K562 (cell line): ENCODE data around the gene RNH1. TPM values are rescaled to one million over a fixed set of nuclear protein-coding genes. Genes with fewer than 3 reads are reported as not detected.

Experiments
- ATAC-seq: fragments of 200-7000 bp; cut with Tn5 transposase; 3 replicates; pipeline ENCODE4 v1.9.1; 2020; ENCODE audit warnings: moderate library complexity
- BruUV-seq: library from RNA; stranded (reverse); fragments of 400-500 nt; replicated peaks from 2 replicates; lab custom pipeline; 2021; lab: Mats Ljungman, UMichigan
- CTCF ChIA-PET: fragments of 300-600 bp; formaldehyde crosslinking; extraction: SDS; loops from one replicate; lab custom pipeline; 2021; ENCODE audit warnings: low intra/inter-chr PET ratio; lab: Yijun Ruan, JAX
- POLR2A ChIA-PET: fragments of 300-600, 350-650 bp; sonication (Branson Sonifier 250); formaldehyde crosslinking; extraction: SDS; loops from one replicate; lab custom pipeline; 2021; ENCODE audit warnings: antibody characterized with exemption, inconsistent platforms; lab: Yijun Ruan, JAX
- DNase-seq, 4 experiments: peaks; one replicate each; pipeline versions ENCODE4 v3.0.0 to v3.0.0-alpha.2; 2011 to 2018; ENCODE audit warnings: low spot score in 3 of 4, mixed read lengths in 3 of 4; ENCODE audit errors: extremely low read depth in 1 of 4
- FAIRE-seq: peaks from 2 replicates; lab custom pipeline; 2011; peaks lifted over from hg19 to GRCh38; lab: Jason Lieb, UNC
- H2AFZ ChIP-seq: 2 replicates; pipeline ENCODE4 v1.6.0; 2011; ENCODE audit warnings: low read depth, low read length, control low read depth, inconsistent platforms
- H3K27ac ChIP-seq: fragments of 200-600 bp; 3 replicates; pipeline ENCODE4 v1.8.0; 2011; ENCODE audit warnings: low read depth, mild to moderate bottlenecking, control low read depth, inconsistent platforms, low read length, moderate library complexity, mixed read lengths; ENCODE audit errors: extremely low read depth
- H3K27me3 ChIP-seq, 2 experiments: fragments of 300-600 bp in 1 of 2; 2 replicates in 1 of 2; 3 replicates in 1 of 2; pipeline versions ENCODE4 v1.6.0 to v1.8.0; 2011; ENCODE audit warnings: inconsistent platforms in 2 of 2, low read length in 2 of 2, mild to moderate bottlenecking in 1 of 2, mixed read lengths in 1 of 2, moderate library complexity in 1 of 2; ENCODE audit not compliant: control insufficient read depth in 2 of 2, insufficient read depth in 2 of 2
- H3K36me3 ChIP-seq: fragments of 300-600 bp; 3 replicates; pipeline ENCODE4 v1.8.0; 2011; ENCODE audit warnings: mild to moderate bottlenecking, low read length, inconsistent platforms; ENCODE audit not compliant: control insufficient read depth, insufficient read depth
- H3K4me1 ChIP-seq, 2 experiments: fragments of 200-600 bp in 1 of 2; replicated peaks in 1 of 2; 2 replicates in 1 of 2; 3 replicates in 1 of 2; pipeline versions ENCODE4 v1.5.1 to v1.8.0; 2011; ENCODE audit warnings: inconsistent platforms in 2 of 2, low read length in 2 of 2, mild to moderate bottlenecking in 1 of 2, mixed read lengths in 1 of 2, moderate library complexity in 1 of 2; ENCODE audit not compliant: control insufficient read depth in 2 of 2, insufficient read depth in 2 of 2
- H3K4me2 ChIP-seq: 2 replicates; pipeline ENCODE4 v1.6.1; 2011; ENCODE audit warnings: low read length, control low read depth, inconsistent platforms, mixed read lengths; ENCODE audit not compliant: insufficient read depth
- H3K4me3 ChIP-seq: fragments of 200-600 bp; sonication (generic), shearing (Covaris generic); 2 replicates; pipeline ENCODE4 v1.5.1; 2016; ENCODE audit warnings: control low read depth, inconsistent platforms
- H3K79me2 ChIP-seq: fragments of 200-600 bp; 3 replicates; pipeline ENCODE4 v1.8.0; 2011; ENCODE audit warnings: low read length, inconsistent platforms; ENCODE audit not compliant: control insufficient read depth, insufficient read depth
- H3K9ac ChIP-seq, 2 experiments: 2 replicates each; pipeline versions ENCODE4 v1.6.0 to v1.6.1; 2011; ENCODE audit warnings: low read depth in 2 of 2, low read length in 2 of 2, control low read depth in 1 of 2, inconsistent platforms in 1 of 2, mild to moderate bottlenecking in 1 of 2, mixed read lengths in 1 of 2; ENCODE audit not compliant: insufficient read depth in 1 of 2
- H3K9me1 ChIP-seq: one replicate; pipeline ENCODE4 v1.6.0; 2011; ENCODE audit warnings: inconsistent platforms, mild to moderate bottlenecking, low read length, moderate library complexity; ENCODE audit not compliant: control insufficient read depth, insufficient read depth
- H3K9me3 ChIP-seq: replicated peaks from 2 replicates; pipeline ENCODE4 v1.5.1; 2011; ENCODE audit warnings: low read depth, low read length, inconsistent platforms; ENCODE audit not compliant: control insufficient read depth, insufficient read depth
- H4K20me1 ChIP-seq: replicated peaks from 2 replicates; pipeline ENCODE4 v1.6.1; 2011; ENCODE audit warnings: low read length, inconsistent platforms, mixed read lengths; ENCODE audit not compliant: control insufficient read depth, insufficient read depth
- ARHGAP35 ChIP-seq: fragments of 450-650 bp; IDR thresholded peaks from 2 replicates; pipeline ENCODE4 v1.6.1; 2018; ENCODE audit not compliant: partially characterized antibody
- ATF3 ChIP-seq, 2 experiments: fragments of 450-650 bp in 1 of 2; sonication (generic) in 1 of 2; formaldehyde crosslinking in 1 of 2; IDR thresholded peaks in 1 of 2; conservative IDR thresholded peaks in 1 of 2; 2 replicates each; pipeline versions ENCODE4 v1.6.1 to v1.8.1; 2016 to 2023; ENCODE audit warnings: mild to moderate bottlenecking in 2 of 2, moderate library complexity in 2 of 2, inconsistent platforms in 1 of 2, missing genetic modification reagents in 1 of 2
- ILK ChIP-seq: fragments of 450-650 bp; IDR thresholded peaks from 2 replicates; pipeline ENCODE4 v1.6.1; 2016; ENCODE audit warnings: missing genetic modification characterization, low read depth, mild to moderate bottlenecking, missing compliant biosample characterization, moderate library complexity, borderline replicate concordance
- JUN ChIP-seq, 2 experiments: sonication (generic) in 1 of 2; formaldehyde crosslinking in 1 of 2; IDR thresholded peaks; 2 replicates each; pipeline versions ENCODE4 v1.6.1 to v1.8.0; 2012 to 2022; ENCODE audit warnings: borderline replicate concordance in 2 of 2, mild to moderate bottlenecking in 2 of 2, improper control_type of control experiment in 1 of 2, low read depth in 1 of 2, low read length in 1 of 2, missing genetic modification reagents in 1 of 2
- KDM4B ChIP-seq, 2 experiments: fragments of 450-650 bp in 1 of 2; sonication (generic) in 1 of 2; IDR thresholded peaks; 2 replicates each; pipeline ENCODE4 v1.6.1; 2016 to 2017; ENCODE audit warnings: borderline replicate concordance in 2 of 2, antibody characterized with exemption in 1 of 2, low read depth in 1 of 2, mild to moderate bottlenecking in 1 of 2
- MED1 ChIP-seq: sonication (generic); formaldehyde crosslinking; IDR thresholded peaks from 2 replicates; pipeline ENCODE4 v1.8.1; 2023; ENCODE audit warnings: missing genetic modification reagents, borderline replicate concordance
- POLR2B ChIP-seq: fragments of 450-650 bp; IDR thresholded peaks from 2 replicates; pipeline ENCODE4 v1.6.1; 2018; ENCODE audit warnings: low read depth; ENCODE audit not compliant: partially characterized antibody
- TGIF2 ChIP-seq: sonication (generic); formaldehyde crosslinking; IDR thresholded peaks from 2 replicates; pipeline ENCODE4 v1.8.1; 2022; ENCODE audit warnings: mild to moderate bottlenecking, missing genetic modification reagents, moderate library complexity
- TSC22D4 ChIP-seq: fragments of 450-650 bp; IDR thresholded peaks from 2 replicates; pipeline ENCODE4 v1.6.1; 2016; ENCODE audit warnings: missing genetic modification characterization, missing biosample characterization, control low read depth
- ZBTB7A ChIP-seq: IDR thresholded peaks from 2 replicates; pipeline ENCODE4 v1.6.1; 2011; ENCODE audit warnings: low read depth, mild to moderate bottlenecking, low read length, moderate library complexity, borderline replicate concordance; ENCODE audit not compliant: control insufficient read depth
- ZNF197 ChIP-seq: fragments of 200-800 bp; sonication (Bioruptor generic); IDR thresholded peaks from 2 replicates; pipeline ENCODE4 v1.6.1; 2016; ENCODE audit warnings: low read depth, missing genetic modification characterization, missing compliant biosample characterization
- WGBS: fragments of 100-300 bp; shearing (Covaris generic); methylation state at CpG from one replicate; pipeline ENCODE4 v1.1.6; 2016; ENCODE audit warnings: low coverage, mixed read lengths; ENCODE audit not compliant: insufficient coverage; ENCODE audit errors: missing lambda C conversion rate; 5-methylcytosine and 5-hydroxymethylcytosine counted together
- in situ Hi-C: fragments of 300-500 bp; cut with MboI; formaldehyde crosslinking; loops from 4 replicates; pipeline ENCODE4 v1.15.0; 2018; ENCODE audit warnings: inconsistent platforms, mixed read lengths
- intact Hi-C: fragments of 100-400 bp; cut with micrococcal nuclease; formaldehyde crosslinking; loops from 2 replicates; pipeline ENCODE4 v1.14.2; 2022
- polyA plus RNA-seq, 8 experiments: library from polyadenylated mRNA; depleted of rRNA in 4 of 8; stranded (reverse) in 5 of 8; unstranded in 3 of 8; fragments of >200 nt; fragmentation: Nextera tagmentation in 2 of 8; fragmentation: Illumina TruSeq in 1 of 8; extraction: Ambion mirVana in 2 of 8; extraction: Trizol in 1 of 8; gene quantifications; 2 replicates each; pipeline versions ENCODE4 v1.2.1 to v1.2.3, GENCODE V29; 2011 to 2014; ENCODE audit warnings: inconsistent platforms in 1 of 8, missing spikeins in 1 of 8
- total RNA-seq, 7 experiments: library from RNA; depleted of rRNA in 6 of 7; stranded (reverse); fragments of >200 nt in 6 of 7; fragmentation: Illumina TruSeq in 2 of 7; extraction: Trizol in 2 of 7; gene quantifications; 2 replicates each; pipeline versions ENCODE4 v1.2.1 to v1.2.3, GENCODE V29; 2011 to 2021; ENCODE audit warnings: low replicate concordance in 1 of 7
- TF ChIP-seq, protein P1 (sequence below), 2 experiments: fragments of 450-650 bp in 1 of 2; sonication (generic) in 1 of 2; formaldehyde crosslinking; conservative IDR thresholded peaks; 2 replicates each; pipeline versions ENCODE4 v1.4.0 to v1.8.1; 2020 to 2022; ENCODE audit warnings: mild to moderate bottlenecking in 1 of 2, missing genetic modification reagents in 1 of 2
- TF ChIP-seq, protein P2 (sequence below): fragments of 450-650 bp; IDR thresholded peaks from 2 replicates; pipeline ENCODE4 v1.6.1; 2016

Gene RNH1
- total and polyA plus RNA-seq, 9 of the 15 experiments (the other 6 are each of a cell fraction or from before 2014, with no cell fraction given): 2.5 to 160 (median 44.3) TPM

GRCh38 chr11:554428-555226, 47.6 kb upstream of the RNH1 start:
- Histone ChIP-seq H3K4me1 (peaks cover 20 to 99% of the 10 kb centered on the region in 2 experiments), H3K79me2 (no peaks in the 10 kb centered on the region), H4K20me1 (no peaks in the 10 kb centered on the region), H3K4me2 (peak overlapping the region; percentile 65), H3K9me1 (no peaks in the 10 kb centered on the region), H3K4me3 (peak overlapping the region; percentile 27), H2AFZ (peak overlapping the region; percentile 72), H3K27me3 (no peaks in the 10 kb centered on the region), H3K27ac (peak overlapping the region; percentile 56), H3K36me3 (no peaks in the 10 kb centered on the region), H3K9me3 (no peaks in the 10 kb centered on the region), H3K9ac (peak overlapping the region; percentile 46 to 85; a peak in 3 of 4 replicates)
- DNase-seq: peak; percentile 79 to 90 (median 82)
- intact Hi-C loops (loop anchor here (5.0 to 10.0 kb wide), 3 partner anchors 60 to 173 kb away; partner anchors contain the start of genes DEAF1, IRF7 and TMEM80), in situ Hi-C loops (no loop called here)
- no peak for FAIRE-seq
- WGBS: 28% methylated on average over 11 of the region's 60 CpGs
- BruUV-seq: no TSS peak
- ATAC-seq: peak; percentile 81
- POLR2A ChIA-PET: interaction anchor here (0.7 to 1.8 kb wide), 4 partner anchors 36 to 255 kb away, joined by 3 to 5 read pairs (median 4); partner anchors contain the start of gene TALDO1
- CTCF ChIA-PET: interaction anchor here (1.8 kb wide), 1 partner anchor 173 kb away, joined by 12 read pairs; no protein-coding TSS in a partner anchor
- no peak for TF ChIP-seq ATF3 (IDR thresholded peaks at IDR 0.05)
- TF ChIP-seq ATF3 (CRISPR knock-in tag; conservative IDR thresholded peaks at IDR 0.05): no peak
- TF ChIP-seq, protein P1, sequence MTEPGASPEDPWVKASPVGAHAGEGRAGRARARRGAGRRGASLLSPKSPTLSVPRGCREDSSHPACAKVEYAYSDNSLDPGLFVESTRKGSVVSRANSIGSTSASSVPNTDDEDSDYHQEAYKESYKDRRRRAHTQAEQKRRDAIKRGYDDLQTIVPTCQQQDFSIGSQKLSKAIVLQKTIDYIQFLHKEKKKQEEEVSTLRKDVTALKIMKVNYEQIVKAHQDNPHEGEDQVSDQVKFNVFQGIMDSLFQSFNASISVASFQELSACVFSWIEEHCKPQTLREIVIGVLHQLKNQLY (CRISPR knock-in tag; conservative IDR thresholded peaks at IDR 0.05): no peak
- no peak for TF ChIP-seq TGIF2 (CRISPR knock-in tag)
- TF ChIP-seq MED1 (CRISPR knock-in tag): no peak
- TF ChIP-seq JUN (IDR thresholded peaks at IDR 0.05; ENCODE audit: borderline replicate concordance, low read depth, low read length): no peak
- no peak for TF ChIP-seq JUN (CRISPR knock-in tag; IDR thresholded peaks at IDR 0.05; ENCODE audit: borderline replicate concordance)
- no peak for TF ChIP-seq ARHGAP35
- peak; percentile 88; the same call in 1 of the 2 replicates for TF ChIP-seq ZBTB7A
- TF ChIP-seq ILK: no peak
- no peak for TF ChIP-seq TSC22D4 (tag)
- TF ChIP-seq ZNF197 (CRISPR knock-in tag): no peak
- TF ChIP-seq POLR2B: no peak
- no peak for TF ChIP-seq KDM4B (IDR thresholded peaks at IDR 0.05; ENCODE audit: borderline replicate concordance in 2 of 2, low read depth in 1 of 2)
- TF ChIP-seq, protein P2, sequence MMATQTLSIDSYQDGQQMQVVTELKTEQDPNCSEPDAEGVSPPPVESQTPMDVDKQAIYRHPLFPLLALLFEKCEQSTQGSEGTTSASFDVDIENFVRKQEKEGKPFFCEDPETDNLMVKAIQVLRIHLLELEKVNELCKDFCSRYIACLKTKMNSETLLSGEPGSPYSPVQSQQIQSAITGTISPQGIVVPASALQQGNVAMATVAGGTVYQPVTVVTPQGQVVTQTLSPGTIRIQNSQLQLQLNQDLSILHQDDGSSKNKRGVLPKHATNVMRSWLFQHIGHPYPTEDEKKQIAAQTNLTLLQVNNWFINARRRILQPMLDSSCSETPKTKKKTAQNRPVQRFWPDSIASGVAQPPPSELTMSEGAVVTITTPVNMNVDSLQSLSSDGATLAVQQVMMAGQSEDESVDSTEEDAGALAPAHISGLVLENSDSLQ: peak; percentile 25; the same call in 1 of the 2 replicates
